Measurements from ENCODE around the gene NCK2. TPM values are rescaled to one million over a fixed set of nuclear protein-coding genes. Genes with fewer than 3 reads are reported as not detected.

NCK2 gene
- total and polyA plus RNA-seq, 2 of the 4 experiments (the other 2 are of a cell fraction): 15.8 to 22.2 TPM

DNA sequence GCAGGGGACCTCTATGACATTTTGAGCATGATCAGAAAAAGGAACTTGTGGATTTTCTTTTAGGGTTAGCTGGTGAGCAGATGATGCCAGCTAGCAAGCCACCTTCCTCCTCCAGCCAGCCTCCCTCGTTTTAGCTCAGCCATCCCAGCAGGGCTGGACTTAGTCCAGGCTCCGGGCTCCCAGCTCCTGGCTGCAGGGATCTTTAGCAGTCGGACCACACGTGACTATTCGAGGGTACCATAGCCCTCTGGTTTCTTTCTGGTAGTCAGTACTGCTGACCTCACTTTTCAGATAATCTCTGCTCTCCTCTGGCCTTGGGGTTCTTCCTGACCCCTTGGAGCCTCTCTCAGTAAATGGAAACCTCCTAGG is 31.8 kb downstream of the NCK2 start:
- ChIA-PET POLR2A (ENCODE audit: unreplicated experiment) (no interaction called here), CTCF (no interaction called here)
- Histone ChIP-seq H3K4me2 (ENCODE audit: low read depth, low read length) (no peak overlapping the region), H3K79me1 (ENCODE audit: low read depth in 1 of 2, low read length in 2 of 2) (peaks cover 29 to 89% of the 10 kb centered on the region in 2 experiments), H2BK5ac (ENCODE audit: low read depth, low read length, poor library complexity, severe bottlenecking) (no peak overlapping the region), H3K27me3 (ENCODE audit: control insufficient read depth, insufficient read depth, low read length) (no peaks in the 10 kb centered on the region), H3K14ac (replicated peaks; ENCODE audit: low read depth, low read length) (no peak overlapping the region), H2AK9ac (replicated peaks; ENCODE audit: low read depth, low read length, poor library complexity) (no peak overlapping the region), H3K36me3 (ENCODE audit: control insufficient read depth, insufficient read depth, low read length) (peaks cover 3% of the 10 kb centered on the region), H3K23ac (ENCODE audit: low read depth, low read length) (no peak overlapping the region), H3K9me1 (ENCODE audit: insufficient read depth, low read length) (peaks cover 24% of the 10 kb centered on the region), H3K4me3 (ENCODE audit: insufficient read depth, low read depth, low read length) (no peak overlapping the region), H3K9ac (ENCODE audit: low read depth, low read length) (no peak overlapping the region), H4K91ac (ENCODE audit: insufficient read depth, low read depth, low read length) (no peak overlapping the region), H2BK15ac (ENCODE audit: low read depth, low read length) (no peak overlapping the region), H4K8ac (ENCODE audit: low read depth in 2 of 2, low read length in 2 of 2) (no peak overlapping the region), H3K27ac (ENCODE audit: insufficient read depth, low read length) (no peak overlapping the region), H2AFZ (replicated peaks; ENCODE audit: low read length, poor library complexity) (no peak overlapping the region), H3K56ac (ENCODE audit: extremely low read depth, insufficient read depth, low read length) (no peak overlapping the region), H3K18ac (ENCODE audit: low read depth, low read length) (no peak overlapping the region), H2AK5ac (ENCODE audit: low read depth, low read length) (no peak overlapping the region), H3K4me1 (ENCODE audit: control insufficient read depth, insufficient read depth, low read length) (peaks cover 13% of the 10 kb centered on the region), H3K4ac (ENCODE audit: low read depth, low read length) (no peak overlapping the region), H2BK20ac (ENCODE audit: low read depth, low read length) (no peak overlapping the region), H4K5ac (ENCODE audit: low read depth, low read length) (no peak overlapping the region), H4K20me1 (ENCODE audit: insufficient read depth, low read length) (peaks cover 64% of the 10 kb centered on the region), H3K9me3 (ENCODE audit: control insufficient read depth, insufficient read depth, low read length) (no peaks in the 10 kb centered on the region), H2BK120ac (ENCODE audit: low read depth, low read length) (no peak overlapping the region)
- ATAC-seq (ENCODE audit: low read depth): no peak
- in situ Hi-C loops (cut with MboI; ENCODE audit: low sequenced_read_pairs) (loop anchor here (25.0 kb wide), 1 partner anchor 439 kb away; the partner anchor contains the start of genes C2orf49 and TGFBRAP1), dilution Hi-C loops (cut with HindIII; ENCODE audit: low sequenced_read_pairs, unreplicated experiment) (no loop called here), intact Hi-C loops (cut with micrococcal nuclease) (no loop called here)
- TF ChIP-seq, protein P1, sequence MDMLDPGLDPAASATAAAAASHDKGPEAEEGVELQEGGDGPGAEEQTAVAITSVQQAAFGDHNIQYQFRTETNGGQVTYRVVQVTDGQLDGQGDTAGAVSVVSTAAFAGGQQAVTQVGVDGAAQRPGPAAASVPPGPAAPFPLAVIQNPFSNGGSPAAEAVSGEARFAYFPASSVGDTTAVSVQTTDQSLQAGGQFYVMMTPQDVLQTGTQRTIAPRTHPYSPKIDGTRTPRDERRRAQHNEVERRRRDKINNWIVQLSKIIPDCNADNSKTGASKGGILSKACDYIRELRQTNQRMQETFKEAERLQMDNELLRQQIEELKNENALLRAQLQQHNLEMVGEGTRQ (IDR thresholded peaks at IDR 0.05; ENCODE audit: low read depth, low read length): no peak
- TF ChIP-seq FOS (IDR thresholded peaks at IDR 0.05; ENCODE audit: low read depth, low read length) (no peak), POLR2A (IDR thresholded peaks at IDR 0.05; ENCODE audit: low read depth, low read length) (no peak), NFE2L2 (IDR thresholded peaks at IDR 0.05; ENCODE audit: low read depth, low read length) (no peak), CHD1 (IDR thresholded peaks at IDR 0.05; ENCODE audit: low read depth, low read length) (no peak), MAFK (IDR thresholded peaks at IDR 0.05; ENCODE audit: low read depth, low read length) (no peak), RCOR1 (IDR thresholded peaks at IDR 0.05; ENCODE audit: insufficient replicate concordance, low read length) (no peak), MXI1 (IDR thresholded peaks at IDR 0.05; ENCODE audit: borderline replicate concordance, low read depth, low read length) (no peak), MAZ (IDR thresholded peaks at IDR 0.05; ENCODE audit: borderline replicate concordance, low read depth, low read length) (no peak), RFX5 (IDR thresholded peaks at IDR 0.05; ENCODE audit: low read depth, low read length) (no peak), SMC3 (IDR thresholded peaks at IDR 0.05; ENCODE audit: low read depth, low read length) (no peak), ELK1 (IDR thresholded peaks at IDR 0.05; ENCODE audit: borderline replicate concordance, low read depth, low read length) (no peak), RAD21 (IDR thresholded peaks at IDR 0.05; ENCODE audit: low read length) (no peak), CEBPB (IDR thresholded peaks at IDR 0.05; ENCODE audit: low read depth, low read length) (no peak)
- TF ChIP-seq, protein P2, sequence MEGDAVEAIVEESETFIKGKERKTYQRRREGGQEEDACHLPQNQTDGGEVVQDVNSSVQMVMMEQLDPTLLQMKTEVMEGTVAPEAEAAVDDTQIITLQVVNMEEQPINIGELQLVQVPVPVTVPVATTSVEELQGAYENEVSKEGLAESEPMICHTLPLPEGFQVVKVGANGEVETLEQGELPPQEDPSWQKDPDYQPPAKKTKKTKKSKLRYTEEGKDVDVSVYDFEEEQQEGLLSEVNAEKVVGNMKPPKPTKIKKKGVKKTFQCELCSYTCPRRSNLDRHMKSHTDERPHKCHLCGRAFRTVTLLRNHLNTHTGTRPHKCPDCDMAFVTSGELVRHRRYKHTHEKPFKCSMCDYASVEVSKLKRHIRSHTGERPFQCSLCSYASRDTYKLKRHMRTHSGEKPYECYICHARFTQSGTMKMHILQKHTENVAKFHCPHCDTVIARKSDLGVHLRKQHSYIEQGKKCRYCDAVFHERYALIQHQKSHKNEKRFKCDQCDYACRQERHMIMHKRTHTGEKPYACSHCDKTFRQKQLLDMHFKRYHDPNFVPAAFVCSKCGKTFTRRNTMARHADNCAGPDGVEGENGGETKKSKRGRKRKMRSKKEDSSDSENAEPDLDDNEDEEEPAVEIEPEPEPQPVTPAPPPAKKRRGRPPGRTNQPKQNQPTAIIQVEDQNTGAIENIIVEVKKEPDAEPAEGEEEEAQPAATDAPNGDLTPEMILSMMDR (conservative IDR thresholded peaks at IDR 0.05; ENCODE audit: low read depth, low read length): no peak
- WGBS, 2 experiments (ENCODE audit: extremely low coverage in 2 of 2, insufficient read length in 1 of 2): no CpG with 5 or more reads among the region's 5 CpGs
- DNase-seq: no peak
- no TSS peak for BruUV-seq (replicated peaks)

All from IMR-90 (cell line).